ENCODE results near the gene TBC1D1.
A peak's percentile ranks its signal among the peaks of the same experiment; 100 is the strongest.

TBC1D1 gene

GRCh38 chr4:37995299-37995821 lies 104.5 kb downstream of the TBC1D1 start:
- no peak overlapping the region for H3K27ac ChIP-seq (ENCODE audit: low read depth, low read length)
- no peak overlapping the region for H3K4me3 ChIP-seq (ENCODE audit: low read depth, low read length)
- H3K4me1 ChIP-seq (ENCODE audit: control insufficient read depth, insufficient read depth, low read length) = peaks cover 40% of the 10 kb centered on the region
- H3K36me3 ChIP-seq (ENCODE audit: control insufficient read depth, insufficient read depth, low read length) = no peaks in the 10 kb centered on the region
- no peaks in the 10 kb centered on the region for H3K9me3 ChIP-seq (ENCODE audit: control insufficient read depth, insufficient read depth, low read depth, low read length)
- no peak overlapping the region for H3K9ac ChIP-seq (ENCODE audit: low read length)
- no peaks in the 10 kb centered on the region for H3K27me3 ChIP-seq (ENCODE audit: control insufficient read depth, insufficient read depth, low read length)

GRCh38 chr4:37995981-37996775 lies 105.3 kb downstream of the TBC1D1 start:
- Histone ChIP-seq H3K4me1 (ENCODE audit: control insufficient read depth, insufficient read depth, low read length) (peaks cover 32% of the 10 kb centered on the region), H3K36me3 (ENCODE audit: control insufficient read depth, insufficient read depth, low read length) (no peaks in the 10 kb centered on the region), H3K27ac (ENCODE audit: low read depth, low read length) (no peak overlapping the region), H3K4me3 (ENCODE audit: low read depth, low read length) (no peak overlapping the region), H3K9me3 (ENCODE audit: control insufficient read depth, insufficient read depth, low read depth, low read length) (no peaks in the 10 kb centered on the region), H3K9ac (ENCODE audit: low read length) (no peak overlapping the region), H3K27me3 (ENCODE audit: control insufficient read depth, insufficient read depth, low read length) (no peaks in the 10 kb centered on the region)

- H3K9ac ChIP-seq (ENCODE audit: low read length) = no peak overlapping the region
- H3K9me3 ChIP-seq (ENCODE audit: control insufficient read depth, insufficient read depth, low read depth, low read length) = no peaks in the 10 kb centered on the region
- peaks cover 42% of the 10 kb centered on the region for H3K4me1 ChIP-seq (ENCODE audit: control insufficient read depth, insufficient read depth, low read length)
- no peak overlapping the region for H3K4me3 ChIP-seq (ENCODE audit: low read depth, low read length)
- no peaks in the 10 kb centered on the region for H3K27me3 ChIP-seq (ENCODE audit: control insufficient read depth, insufficient read depth, low read length)
- H3K27ac ChIP-seq (ENCODE audit: low read depth, low read length) = no peak overlapping the region
- no peaks in the 10 kb centered on the region for H3K36me3 ChIP-seq (ENCODE audit: control insufficient read depth, insufficient read depth, low read length)
Observed at GRCh38 chr4:37998226-37998625, 107.3 kb downstream of the TBC1D1 start.

GRCh38 chr4:37999000-37999716 lies 108.3 kb downstream of the TBC1D1 start:
- H3K4me3 ChIP-seq (ENCODE audit: low read depth, low read length) = no peak overlapping the region
- H3K9ac ChIP-seq (ENCODE audit: low read length) = no peak overlapping the region
- H3K36me3 ChIP-seq (ENCODE audit: control insufficient read depth, insufficient read depth, low read length) = no peaks in the 10 kb centered on the region
- no peaks in the 10 kb centered on the region for H3K27me3 ChIP-seq (ENCODE audit: control insufficient read depth, insufficient read depth, low read length)
- peaks cover 49% of the 10 kb centered on the region for H3K4me1 ChIP-seq (ENCODE audit: control insufficient read depth, insufficient read depth, low read length)
- H3K9me3 ChIP-seq (ENCODE audit: control insufficient read depth, insufficient read depth, low read depth, low read length) = no peaks in the 10 kb centered on the region
- H3K27ac ChIP-seq (ENCODE audit: low read depth, low read length) = no peak overlapping the region

- H3K9ac ChIP-seq (ENCODE audit: low read length) = no peak overlapping the region
- no peaks in the 10 kb centered on the region for H3K27me3 ChIP-seq (ENCODE audit: control insufficient read depth, insufficient read depth, low read length)
- H3K4me3 ChIP-seq (ENCODE audit: low read depth, low read length) = no peak overlapping the region
- no peaks in the 10 kb centered on the region for H3K9me3 ChIP-seq (ENCODE audit: control insufficient read depth, insufficient read depth, low read depth, low read length)
- peaks cover 47% of the 10 kb centered on the region for H3K4me1 ChIP-seq (ENCODE audit: control insufficient read depth, insufficient read depth, low read length)
- no peaks in the 10 kb centered on the region for H3K36me3 ChIP-seq (ENCODE audit: control insufficient read depth, insufficient read depth, low read length)
- H3K27ac ChIP-seq (ENCODE audit: low read depth, low read length) = no peak overlapping the region
Observed at GRCh38 chr4:37999965-38000364, 109.1 kb downstream of the TBC1D1 start.

GRCh38 chr4:38001927-38002326 lies 111.0 kb downstream of the TBC1D1 start:
- H3K36me3 ChIP-seq (ENCODE audit: control insufficient read depth, insufficient read depth, low read length) = no peaks in the 10 kb centered on the region
- no peak overlapping the region for H3K4me3 ChIP-seq (ENCODE audit: low read depth, low read length)
- H3K9ac ChIP-seq (ENCODE audit: low read length) = no peak overlapping the region
- peak overlapping the region; percentile 71; the same call in 1 of the 2 replicates for H3K27ac ChIP-seq (ENCODE audit: low read depth, low read length)
- peaks cover 53% of the 10 kb centered on the region for H3K4me1 ChIP-seq (ENCODE audit: control insufficient read depth, insufficient read depth, low read length)
- H3K27me3 ChIP-seq (ENCODE audit: control insufficient read depth, insufficient read depth, low read length) = no peaks in the 10 kb centered on the region
- no peaks in the 10 kb centered on the region for H3K9me3 ChIP-seq (ENCODE audit: control insufficient read depth, insufficient read depth, low read depth, low read length)

GRCh38 chr4:38002451-38003071 lies 111.7 kb downstream of the TBC1D1 start:
- H3K27ac ChIP-seq (ENCODE audit: low read depth, low read length) = peak overlapping the region; percentile 71
- peaks cover 53% of the 10 kb centered on the region for H3K4me1 ChIP-seq (ENCODE audit: control insufficient read depth, insufficient read depth, low read length)

GRCh38 chr4:38003102-38003501 lies 112.2 kb downstream of the TBC1D1 start:
- Histone ChIP-seq H3K27ac (ENCODE audit: low read depth, low read length) (0 out of 2 replicates have a peak overlapping the region, but pooled peaks have one; percentile 71), H3K27me3 (ENCODE audit: control insufficient read depth, insufficient read depth, low read length) (no peaks in the 10 kb centered on the region), H3K4me1 (ENCODE audit: control insufficient read depth, insufficient read depth, low read length) (peaks cover 53% of the 10 kb centered on the region), H3K4me3 (ENCODE audit: low read depth, low read length) (no peak overlapping the region), H3K36me3 (ENCODE audit: control insufficient read depth, insufficient read depth, low read length) (no peaks in the 10 kb centered on the region), H3K9ac (ENCODE audit: low read length) (no peak overlapping the region), H3K9me3 (ENCODE audit: control insufficient read depth, insufficient read depth, low read depth, low read length) (no peaks in the 10 kb centered on the region)

More at GRCh38 chr4:38002451-38003071, 111.7 kb downstream of the TBC1D1 start:
- Histone ChIP-seq H3K36me3 (ENCODE audit: control insufficient read depth, insufficient read depth, low read length) (no peaks in the 10 kb centered on the region), H3K9ac (ENCODE audit: low read length) (peak overlapping the region; percentile 28), H3K9me3 (ENCODE audit: control insufficient read depth, insufficient read depth, low read depth, low read length) (no peaks in the 10 kb centered on the region), H3K27me3 (ENCODE audit: control insufficient read depth, insufficient read depth, low read length) (no peaks in the 10 kb centered on the region), H3K4me3 (ENCODE audit: low read depth, low read length) (no peak overlapping the region)

GRCh38 chr4:38003628-38004027 lies 112.7 kb downstream of the TBC1D1 start:
- Histone ChIP-seq H3K27ac (ENCODE audit: low read depth, low read length) (no peak overlapping the region), H3K9ac (ENCODE audit: low read length) (no peak overlapping the region), H3K4me3 (ENCODE audit: low read depth, low read length) (no peak overlapping the region), H3K27me3 (ENCODE audit: control insufficient read depth, insufficient read depth, low read length) (no peaks in the 10 kb centered on the region), H3K36me3 (ENCODE audit: control insufficient read depth, insufficient read depth, low read length) (no peaks in the 10 kb centered on the region), H3K4me1 (ENCODE audit: control insufficient read depth, insufficient read depth, low read length) (peaks cover 48% of the 10 kb centered on the region), H3K9me3 (ENCODE audit: control insufficient read depth, insufficient read depth, low read depth, low read length) (no peaks in the 10 kb centered on the region)

GRCh38 chr4:38004062-38004461 lies 113.2 kb downstream of the TBC1D1 start:
- H3K27me3 ChIP-seq (ENCODE audit: control insufficient read depth, insufficient read depth, low read length) = no peaks in the 10 kb centered on the region
- no peak overlapping the region for H3K4me3 ChIP-seq (ENCODE audit: low read depth, low read length)
- H3K4me1 ChIP-seq (ENCODE audit: control insufficient read depth, insufficient read depth, low read length) = peaks cover 47% of the 10 kb centered on the region
- no peak overlapping the region for H3K9ac ChIP-seq (ENCODE audit: low read length)
- no peaks in the 10 kb centered on the region for H3K36me3 ChIP-seq (ENCODE audit: control insufficient read depth, insufficient read depth, low read length)
- H3K9me3 ChIP-seq (ENCODE audit: control insufficient read depth, insufficient read depth, low read depth, low read length) = no peaks in the 10 kb centered on the region
- H3K27ac ChIP-seq (ENCODE audit: low read depth, low read length) = no peak overlapping the region

- Histone ChIP-seq H3K9me3 (ENCODE audit: control insufficient read depth, insufficient read depth, low read depth, low read length) (no peaks in the 10 kb centered on the region), H3K4me1 (ENCODE audit: control insufficient read depth, insufficient read depth, low read length) (peaks cover 43% of the 10 kb centered on the region), H3K4me3 (ENCODE audit: low read depth, low read length) (no peak overlapping the region)
Observed at GRCh38 chr4:38004887-38005286, 114.0 kb downstream of the TBC1D1 start.

More at GRCh38 chr4:38004887-38005286, 114.0 kb downstream of the TBC1D1 start:
- Histone ChIP-seq H3K36me3 (ENCODE audit: control insufficient read depth, insufficient read depth, low read length) (no peaks in the 10 kb centered on the region), H3K9ac (ENCODE audit: low read length) (no peak overlapping the region), H3K27me3 (ENCODE audit: control insufficient read depth, insufficient read depth, low read length) (no peaks in the 10 kb centered on the region), H3K27ac (ENCODE audit: low read depth, low read length) (no peak overlapping the region)
